ENCODE results near the gene CYTH3. TPM values are rescaled to one million over a fixed set of nuclear protein-coding genes. Genes with fewer than 3 reads are reported as not detected.
"Not testable (repeated sequence)": the region's sequence is repeated elsewhere in the genome, so short reads cannot be mapped to it uniquely, and the experiment has no call there.

CYTH3 gene
- total RNA-seq, 1 donor from 2014 or later, result 30.7 TPM

GRCh38 chr7:6283391-6284054 lies 11.1 kb upstream of the CYTH3 start:
- not testable (repeated sequence) for DNase-seq (ENCODE audit: extremely low read depth, low read depth, low spot score)

GRCh38 chr7:6279937-6280336 lies 7.5 kb upstream of the CYTH3 start:
- DNase-seq (ENCODE audit: extremely low read depth, low read depth, low spot score), result no peak

- no peak for DNase-seq (ENCODE audit: extremely low read depth, low read depth, low spot score)
These were observed 6.9 kb upstream of the CYTH3 start for GRCh38 chr7:6279341-6279740.

GRCh38 chr7:6278749-6279310 lies 6.4 kb upstream of the CYTH3 start:
- no peak for DNase-seq (ENCODE audit: extremely low read depth, low read depth, low spot score)

GRCh38 chr7:6277476-6277875 lies 5.1 kb upstream of the CYTH3 start:
- no peak for DNase-seq (ENCODE audit: extremely low read depth, low read depth, low spot score)

- no peak for DNase-seq (ENCODE audit: extremely low read depth, low read depth, low spot score)
These were observed 4.5 kb upstream of the CYTH3 start for GRCh38 chr7:6276911-6277408.

- no peak for DNase-seq (ENCODE audit: extremely low read depth, low read depth, low spot score)
These were observed 2.3 kb upstream of the CYTH3 start for GRCh38 chr7:6274743-6275142.

- DNase-seq (ENCODE audit: extremely low read depth, low read depth, low spot score), result no peak
These were observed 1.6 kb upstream of the CYTH3 start for GRCh38 chr7:6273917-6274630.

GRCh38 chr7:6273380-6273837 lies 985 bp upstream of the CYTH3 start:
- DNase-seq (ENCODE audit: extremely low read depth, low read depth, low spot score), result no peak

- DNase-seq (ENCODE audit: extremely low read depth, low read depth, low spot score), result no peak
These were observed 557 bp downstream of the CYTH3 start for GRCh38 chr7:6271694-6272440.

- DNase-seq (ENCODE audit: extremely low read depth, low read depth, low spot score), result no peak
These were observed 1.3 kb downstream of the CYTH3 start for GRCh38 chr7:6271060-6271658.

- no peak for DNase-seq (ENCODE audit: extremely low read depth, low read depth, low spot score)
These were observed 2.9 kb downstream of the CYTH3 start for GRCh38 chr7:6269527-6269926.

- no peak for DNase-seq (ENCODE audit: extremely low read depth, low read depth, low spot score)
These were observed 3.5 kb downstream of the CYTH3 start for GRCh38 chr7:6268907-6269306.

- no peak for DNase-seq (ENCODE audit: extremely low read depth, low read depth, low spot score)
These were observed 4.2 kb downstream of the CYTH3 start for GRCh38 chr7:6268023-6268900.

- no peak for DNase-seq (ENCODE audit: extremely low read depth, low read depth, low spot score)
These were observed 5.7 kb downstream of the CYTH3 start for GRCh38 chr7:6266699-6267098.

- DNase-seq (ENCODE audit: extremely low read depth, low read depth, low spot score), result no peak
These were observed 10.2 kb downstream of the CYTH3 start for GRCh38 chr7:6262221-6262620.

GRCh38 chr7:6261699-6262098 lies 10.7 kb downstream of the CYTH3 start:
- no peak for DNase-seq (ENCODE audit: extremely low read depth, low read depth, low spot score)

- no peak for DNase-seq (ENCODE audit: extremely low read depth, low read depth, low spot score)
These were observed 11.9 kb downstream of the CYTH3 start for GRCh38 chr7:6260291-6261187.

GRCh38 chr7:6259257-6259656 lies 13.2 kb downstream of the CYTH3 start:
- no peak for DNase-seq (ENCODE audit: extremely low read depth, low read depth, low spot score)
